Measurements from ENCODE around the gene NR0B2. TPM values are rescaled to one million over a fixed set of nuclear protein-coding genes. Genes with fewer than 3 reads are reported as not detected.
"Not testable (repeated sequence)": the region's sequence is repeated elsewhere in the genome, so short reads cannot be mapped to it uniquely, and the experiment has no call there.

Gene NR0B2
- polyA plus RNA-seq, 1 donor (not counting 4 experiments of a cell fraction or from before 2014, with no cell fraction given): not detected

GRCh38 chr1:26874896-26875295, 38.9 kb downstream of the NR0B2 start:
- FAIRE-seq (no peak), DNase-seq (ENCODE audit: low read depth, low spot score) (no peak)
- Histone ChIP-seq H3K27me3 (ENCODE audit: control insufficient read depth, extremely low read depth, insufficient read depth, low read length) (no peaks in the 10 kb centered on the region), H3K27ac (ENCODE audit: control insufficient read depth, insufficient read depth, low read length) (peak overlapping the region; percentile 27), H3K4me3 (ENCODE audit: control insufficient read depth in 2 of 3, extremely low read depth in 1 of 3, insufficient read depth in 2 of 3, low read depth in 1 of 3, low read length in 3 of 3) (no peak overlapping the region), H3K9ac (ENCODE audit: control insufficient read depth, extremely low read depth, insufficient read depth, low read length) (no peak overlapping the region), H3K9me3 (ENCODE audit: control insufficient read depth, low read depth, low read length) (no peaks in the 10 kb centered on the region), H3K79me2 (ENCODE audit: control insufficient read depth, insufficient read depth, low read length) (no peaks in the 10 kb centered on the region), H3K36me3 (ENCODE audit: control insufficient read depth in 2 of 2, extremely low read depth in 1 of 2, insufficient read depth in 2 of 2, low read length in 2 of 2) (peaks cover 8 to 24% of the 10 kb centered on the region in 2 experiments), H3K9me1 (ENCODE audit: control insufficient read depth, extremely low read depth, insufficient read depth, low read length) (no peaks in the 10 kb centered on the region), H4K20me1 (ENCODE audit: control insufficient read depth, extremely low read depth, insufficient read depth, low read length) (no peaks in the 10 kb centered on the region), H3K4me1 (ENCODE audit: control insufficient read depth, extremely low read depth, insufficient read depth, low read length) (peaks cover 34% of the 10 kb centered on the region), H2AFZ (ENCODE audit: control insufficient read depth, low read length) (no peak overlapping the region), H3K4me2 (ENCODE audit: control insufficient read depth, extremely low read depth, insufficient read depth, low read depth, low read length) (no peak overlapping the region)
- no peak for TF ChIP-seq CTCF (optimal IDR thresholded peaks at IDR 0.05 in 1 of 3, IDR thresholded peaks at IDR 0.05 in 1 of 3, conservative IDR thresholded peaks at IDR 0.05 in 1 of 3; ENCODE audit: extremely low read depth in 1 of 3, insufficient read depth in 2 of 3, low read length in 3 of 3)
- no peak for TF ChIP-seq EZH2 (IDR thresholded peaks at IDR 0.05; ENCODE audit: low read length)
- dilution Hi-C loops (cut with MboI; ENCODE audit: extremely low pct_ligation_motif_present, low sequenced_read_pairs): no loop called here

- Histone ChIP-seq H3K27ac (ENCODE audit: control insufficient read depth, insufficient read depth, low read length) (peak overlapping the region; percentile 20), H3K4me1 (ENCODE audit: control insufficient read depth, extremely low read depth, insufficient read depth, low read length) (peaks cover 30% of the 10 kb centered on the region)
- H3K36me3 ChIP-seq (ENCODE audit: control insufficient read depth in 2 of 2, extremely low read depth in 1 of 2, insufficient read depth in 2 of 2, low read length in 2 of 2); H3K4me2 ChIP-seq (ENCODE audit: control insufficient read depth, extremely low read depth, insufficient read depth, low read depth, low read length); H3K79me2 ChIP-seq (ENCODE audit: control insufficient read depth, insufficient read depth, low read length); H3K9ac ChIP-seq (ENCODE audit: control insufficient read depth, extremely low read depth, insufficient read depth, low read length); dilution Hi-C loops (cut with MboI; ENCODE audit: extremely low pct_ligation_motif_present, low sequenced_read_pairs); DNase-seq (ENCODE audit: low read depth, low spot score); H3K9me3 ChIP-seq (ENCODE audit: control insufficient read depth, low read depth, low read length); FAIRE-seq; H4K20me1 ChIP-seq (ENCODE audit: control insufficient read depth, extremely low read depth, insufficient read depth, low read length); H3K4me3 ChIP-seq (ENCODE audit: control insufficient read depth in 2 of 3, extremely low read depth in 1 of 3, insufficient read depth in 2 of 3, low read depth in 1 of 3, low read length in 3 of 3); H2AFZ ChIP-seq (ENCODE audit: control insufficient read depth, low read length); H3K27me3 ChIP-seq (ENCODE audit: control insufficient read depth, extremely low read depth, insufficient read depth, low read length); H3K9me1 ChIP-seq (ENCODE audit: control insufficient read depth, extremely low read depth, insufficient read depth, low read length): not testable (repeated sequence)
These were observed 40.7 kb downstream of the NR0B2 start for GRCh38 chr1:26873097-26873496.
